ENCODE results near the gene HAND2. TPM values are rescaled to one million over a fixed set of nuclear protein-coding genes. Genes with fewer than 3 reads are reported as not detected.

The HAND2 gene
- total RNA-seq, 1 donor from 2014 or later = 104 TPM

GRCh38 chr4:173536808-173537429 lies 6.9 kb upstream of the HAND2 start:
- DNase-seq (ENCODE audit: low spot score) = no peak

- DNase-seq (ENCODE audit: low spot score) = no peak
Observed at GRCh38 chr4:173535957-173536356, 5.9 kb upstream of the HAND2 start.

- DNase-seq (ENCODE audit: low spot score) = no peak
Observed at GRCh38 chr4:173535165-173535902, 5.3 kb upstream of the HAND2 start.

- no peak for DNase-seq (ENCODE audit: low spot score)
Observed at GRCh38 chr4:173534434-173534833, 4.4 kb upstream of the HAND2 start.

- no peak for DNase-seq (ENCODE audit: low spot score)
Observed at GRCh38 chr4:173532725-173533511, 2.9 kb upstream of the HAND2 start.

GRCh38 chr4:173531086-173531965 lies 1.3 kb upstream of the HAND2 start:
- no peak for DNase-seq (ENCODE audit: low spot score)

- no peak for DNase-seq (ENCODE audit: low spot score)
Observed at GRCh38 chr4:173530326-173531085, 477 bp upstream of the HAND2 start.

- DNase-seq (ENCODE audit: low spot score) = no peak
Observed at GRCh38 chr4:173528378-173529321, 1.4 kb downstream of the HAND2 start.

- DNase-seq (ENCODE audit: low spot score) = no peak
Observed at GRCh38 chr4:173527103-173527891, 2.7 kb downstream of the HAND2 start.

GRCh38 chr4:173526724-173527102 lies 3.3 kb downstream of the HAND2 start:
- DNase-seq (ENCODE audit: low spot score) = no peak

GRCh38 chr4:173526027-173526482 lies 4.0 kb downstream of the HAND2 start:
- no peak for DNase-seq (ENCODE audit: low spot score)

GRCh38 chr4:173525118-173526011 lies 4.7 kb downstream of the HAND2 start:
- DNase-seq (ENCODE audit: low spot score) = no peak

- no peak for DNase-seq (ENCODE audit: low spot score)
Observed at GRCh38 chr4:173524218-173525117, 5.6 kb downstream of the HAND2 start.

GRCh38 chr4:173522951-173523395 lies 7.1 kb downstream of the HAND2 start:
- DNase-seq (ENCODE audit: low spot score) = no peak

- DNase-seq (ENCODE audit: low spot score) = peak; percentile 82
Observed at GRCh38 chr4:173522160-173522950, 7.7 kb downstream of the HAND2 start.

All from mucosa of gallbladder (tissue), 1 donor.